GM04503 (cell line): Measurements from ENCODE around the gene OR10H2.
"Not testable (repeated sequence)": the region's sequence is repeated elsewhere in the genome, so short reads cannot be mapped to it uniquely, and the experiment has no call there.

ENCODE experiments used
- DNase-seq: peaks from one replicate; pipeline ENCODE4 v3.0.0-alpha.2; 2012; ENCODE audit warnings: low read depth

OR10H2 gene

GRCh38 chr19:15769586-15769985 lies 41.8 kb downstream of the OR10H2 start:
- DNase-seq: no peak

- not testable (repeated sequence) for DNase-seq
Observed at GRCh38 chr19:15774159-15774558, 46.3 kb downstream of the OR10H2 start.

GRCh38 chr19:15775249-15775648 lies 47.4 kb downstream of the OR10H2 start:
- no peak for DNase-seq

- no peak for DNase-seq
Observed at GRCh38 chr19:15776264-15776663, 48.4 kb downstream of the OR10H2 start.

- no peak for DNase-seq
Observed at GRCh38 chr19:15776991-15777970, 49.5 kb downstream of the OR10H2 start.
